GM12865 (cell line): Measurements from ENCODE around the gene CLIP4.

Source experiments
- DNase-seq: peaks from one replicate; pipeline ENCODE4 v3.0.0; 2010; ENCODE audit warnings: low read depth
- H3K4me3 ChIP-seq: 2 replicates; pipeline ENCODE4 v1.5.1; 2011; ENCODE audit warnings: mild to moderate bottlenecking, low read depth, low read length, control low read depth
- CTCF ChIP-seq: IDR thresholded peaks from 2 replicates; pipeline ENCODE4 v1.5.1; 2011; ENCODE audit warnings: low read length, control low read depth, low read depth, inconsistent platforms; ENCODE audit not compliant: insufficient read depth; ENCODE audit errors: missing control alignments

The CLIP4 gene

GRCh38 chr2:29226808-29227207, 111.6 kb downstream of the CLIP4 start:
- no peak overlapping the region for H3K4me3 ChIP-seq
- no peak for DNase-seq
- TF ChIP-seq CTCF, result no peak

GRCh38 chr2:29227935-29228675, 112.9 kb downstream of the CLIP4 start:
- no peak overlapping the region for H3K4me3 ChIP-seq
- no peak for TF ChIP-seq CTCF
- no peak for DNase-seq

GRCh38 chr2:29228947-29229346, 113.7 kb downstream of the CLIP4 start:
- H3K4me3 ChIP-seq, result no peak overlapping the region
- TF ChIP-seq CTCF, result no peak
- no peak for DNase-seq

DNA sequence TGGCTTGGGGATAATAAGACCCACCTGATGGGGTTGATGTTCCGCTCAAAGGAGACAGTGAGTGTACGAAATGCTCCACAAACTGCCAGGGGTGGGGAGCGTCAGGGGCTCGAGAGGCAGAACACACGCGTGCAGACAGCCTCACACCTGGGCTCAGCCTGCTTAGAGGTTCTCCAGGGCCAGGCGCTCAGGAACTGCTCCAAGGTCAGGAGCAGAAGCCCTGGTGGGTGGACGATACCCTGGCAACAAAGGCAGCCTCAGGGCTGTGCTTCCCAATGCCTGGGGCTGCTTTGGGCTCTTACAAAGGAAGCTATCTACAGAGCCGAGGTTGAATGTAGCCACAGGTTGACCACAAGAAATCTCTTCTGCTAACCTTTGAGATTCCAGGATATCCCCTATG, 114.4 kb downstream of the CLIP4 start:
- no peak overlapping the region for H3K4me3 ChIP-seq
- no peak for TF ChIP-seq CTCF
- no peak for DNase-seq

GRCh38 chr2:29232041-29232440, 116.8 kb downstream of the CLIP4 start:
- no peak for DNase-seq
- no peak for TF ChIP-seq CTCF

DNA sequence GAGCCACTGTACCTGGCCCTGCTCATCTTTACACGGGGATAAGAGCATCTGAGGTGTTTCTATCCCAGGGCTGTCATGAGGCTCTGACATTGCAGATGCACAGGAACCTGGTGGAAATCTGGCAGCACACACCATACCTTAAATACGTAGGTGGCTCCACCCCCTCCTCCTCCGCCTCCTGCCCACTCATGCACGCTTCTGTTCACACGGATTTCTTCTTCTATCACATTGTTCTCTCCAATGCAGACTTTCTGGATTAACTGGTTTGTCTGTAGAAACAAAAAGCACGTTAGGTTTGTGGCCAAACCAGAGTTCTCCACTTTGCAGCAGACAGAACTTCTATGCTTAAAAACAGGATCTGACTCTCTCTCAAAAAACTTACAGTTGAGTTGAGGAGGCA, 118.2 kb downstream of the CLIP4 start:
- TF ChIP-seq CTCF, result no peak
- no peak for DNase-seq
- H3K4me3 ChIP-seq, result no peak overlapping the region

More at GRCh38 chr2:29232041-29232440, 116.8 kb downstream of the CLIP4 start:
- no peak overlapping the region for H3K4me3 ChIP-seq

GRCh38 chr2:29235411-29235810, 120.2 kb downstream of the CLIP4 start:
- no peak for DNase-seq
- no peak for TF ChIP-seq CTCF
- no peak overlapping the region for H3K4me3 ChIP-seq
